GM21528 (cell line): Measurements from ENCODE around the gene PTPN9.
A peak's percentile ranks its signal among the peaks of the same experiment; 100 is the strongest.
"Not testable (repeated sequence)": the region's sequence is repeated elsewhere in the genome, so short reads cannot be mapped to it uniquely, and the experiment has no call there.

Experiments used
- ATAC-seq: cut with Tn5 transposase; IDR thresholded peaks from one replicate; pipeline ENCODE4 v1.9.1; 2021; ENCODE audit warnings: mild to moderate bottlenecking, moderate library complexity; ENCODE audit not compliant: unreplicated experiment, low FRiP score

The PTPN9 gene

GRCh38 chr15:75578948-75579920 lies at the start of gene PTPN9:
PTPN9 (minus strand) TSS chr15:75579315; CDS start chr15:75578776, 539 bp downstream.
- ATAC-seq: no peak

GRCh38 chr15:75625542-75626347 lies 46.6 kb upstream of the PTPN9 start, which contains the start of gene SNUPN:
SNUPN (minus strand) TSS chr15:75625725; CDS start chr15:75621051, 4,674 bp downstream.
- ATAC-seq: peak; percentile 75

- ATAC-seq: no peak
Measured at GRCh38 chr15:75622505-75622904, 43.4 kb upstream of the PTPN9 start.

- no peak for ATAC-seq
Measured at GRCh38 chr15:75620841-75621391, 41.8 kb upstream of the PTPN9 start.

- ATAC-seq: no peak
Measured at GRCh38 chr15:75620058-75620820, 41.1 kb upstream of the PTPN9 start.

- no peak for ATAC-seq
Measured at GRCh38 chr15:75616766-75617165, 37.7 kb upstream of the PTPN9 start.

GRCh38 chr15:75606711-75607699 lies 27.9 kb upstream of the PTPN9 start:
- no peak for ATAC-seq

- ATAC-seq: no peak
Measured at GRCh38 chr15:75606026-75606425, 26.9 kb upstream of the PTPN9 start.

- no peak for ATAC-seq
Measured at GRCh38 chr15:75599401-75599800, 20.3 kb upstream of the PTPN9 start.

- ATAC-seq: no peak
Measured at GRCh38 chr15:75598361-75598760, 19.2 kb upstream of the PTPN9 start.

- ATAC-seq: no peak
Measured at GRCh38 chr15:75597667-75598341, 18.7 kb upstream of the PTPN9 start.

- no peak for ATAC-seq
Measured at GRCh38 chr15:75596703-75597345, 17.7 kb upstream of the PTPN9 start.

GRCh38 chr15:75594276-75594675 lies 15.2 kb upstream of the PTPN9 start:
- no peak for ATAC-seq

GRCh38 chr15:75591655-75592364 lies 12.7 kb upstream of the PTPN9 start:
- no peak for ATAC-seq

- no peak for ATAC-seq
Measured at GRCh38 chr15:75590239-75590638, 11.1 kb upstream of the PTPN9 start.

- no peak for ATAC-seq
Measured at GRCh38 chr15:75589071-75589470, 10.0 kb upstream of the PTPN9 start.

GRCh38 chr15:75586422-75586821 lies 7.3 kb upstream of the PTPN9 start:
- ATAC-seq: not testable (repeated sequence)
